OCI-LY1 (cell line): ENCODE measurements around the gene SOBP.

ENCODE experiments used
- H2AFZ ChIP-seq: fragments of 200-600 bp; sonication (generic), shearing (Covaris generic); 2 replicates; pipeline ENCODE4 v1.6.0; 2014; ENCODE audit warnings: antibody characterized with exemption, mild to moderate bottlenecking, low read length
- H3F3A ChIP-seq: fragments of 200-600 bp; sonication (generic), shearing (Covaris generic); 2 replicates; pipeline ENCODE4 v1.6.0; 2014; ENCODE audit warnings: mild to moderate bottlenecking, antibody characterized with exemption, low read length, moderate library complexity; ENCODE audit not compliant: insufficient read depth
- H3K27ac ChIP-seq: fragments of 200-600 bp; sonication (generic); 2 replicates; pipeline ENCODE4 v1.5.1; 2014; ENCODE audit warnings: low read length, mixed run types, mild to moderate bottlenecking, low read depth; ENCODE audit not compliant: poor library complexity, severe bottlenecking
- H3K27me3 ChIP-seq: fragments of 200-600 bp; sonication (generic); 2 replicates; pipeline ENCODE4 v1.6.0; 2014; ENCODE audit warnings: antibody characterized with exemption, mild to moderate bottlenecking, low read length, moderate library complexity; ENCODE audit not compliant: insufficient read depth
- H3K36me3 ChIP-seq: fragments of 200-600 bp; sonication (generic); 2 replicates; pipeline ENCODE4 v1.6.1; 2014; ENCODE audit warnings: mild to moderate bottlenecking, antibody characterized with exemption, low read length, moderate library complexity, mixed read lengths; ENCODE audit not compliant: insufficient read depth
- H3K4me1 ChIP-seq: fragments of 200-600 bp; sonication (generic); 2 replicates; pipeline ENCODE4 v1.5.1; 2014; ENCODE audit warnings: mild to moderate bottlenecking, low read length, moderate library complexity; ENCODE audit not compliant: insufficient read depth, severe bottlenecking
- H3K4me2 ChIP-seq: fragments of 200-600 bp; sonication (generic), shearing (Covaris generic); 2 replicates; pipeline ENCODE4 v1.6.1; 2014; ENCODE audit warnings: low read length
- H3K4me3 ChIP-seq: fragments of 200-600 bp; sonication (generic); 2 replicates; pipeline ENCODE4 v1.5.1; 2014; ENCODE audit warnings: low read length, low read depth, mild to moderate bottlenecking, mixed read lengths; ENCODE audit not compliant: poor library complexity, severe bottlenecking
- H3K79me2 ChIP-seq: fragments of 200-600 bp; shearing (Covaris generic); 2 replicates; pipeline ENCODE4 v1.6.1; 2016; ENCODE audit warnings: mixed run types, low read length, mixed read lengths; ENCODE audit not compliant: insufficient read depth
- H3K9ac ChIP-seq: fragments of 200-600 bp; sonication (generic), shearing (Covaris generic); 2 replicates; pipeline ENCODE4 v1.6.1; 2014; ENCODE audit warnings: mild to moderate bottlenecking, low read length, mixed read lengths
- H3K9me2 ChIP-seq: fragments of 200-600 bp; sonication (generic), shearing (Covaris generic); 2 replicates; pipeline ENCODE4 v1.6.1; 2014; ENCODE audit warnings: low read depth, mild to moderate bottlenecking, low read length, mixed read lengths
- H3K9me3 ChIP-seq: fragments of 200-600 bp; shearing (Covaris generic); 2 replicates; pipeline ENCODE4 v1.6.1; 2014; ENCODE audit warnings: low read length, mixed read lengths
- H4K20me1 ChIP-seq: fragments of 200-600 bp; sonication (generic), shearing (Covaris generic); 2 replicates; pipeline ENCODE4 v1.6.0; 2016; ENCODE audit warnings: mild to moderate bottlenecking, low read length; ENCODE audit not compliant: insufficient read depth
- CTCF ChIP-seq: fragments of 200-600 bp; sonication (generic), shearing (Covaris generic); IDR thresholded peaks from 2 replicates; pipeline ENCODE4 v1.5.1; 2017; ENCODE audit warnings: mild to moderate bottlenecking, antibody characterized with exemption, low read length, moderate library complexity, mixed read lengths
- EZH2 ChIP-seq: fragments of 200-600 bp; sonication (generic), shearing (Covaris generic); IDR thresholded peaks from 2 replicates; pipeline ENCODE4 v1.8.0; 2017; ENCODE audit warnings: borderline replicate concordance, mixed run types, mild to moderate bottlenecking, antibody characterized with exemption, low read length, moderate library complexity, mixed read lengths

The SOBP gene

GRCh38 chr6:107589199-107589598, 99.3 kb downstream of the SOBP start:
- H3K27ac ChIP-seq, result no peak overlapping the region
- no peaks in the 10 kb centered on the region for H4K20me1 ChIP-seq
- no peaks in the 10 kb centered on the region for H3K79me2 ChIP-seq
- H3K27me3 ChIP-seq, result no peaks in the 10 kb centered on the region
- H3F3A ChIP-seq, result no peaks in the 10 kb centered on the region
- peaks cover 60% of the 10 kb centered on the region for H3K36me3 ChIP-seq
- no peaks in the 10 kb centered on the region for H3K9me2 ChIP-seq
- H3K9ac ChIP-seq, result no peak overlapping the region
- H3K4me1 ChIP-seq, result peaks cover 9% of the 10 kb centered on the region
- H3K4me3 ChIP-seq, result no peak overlapping the region
- no peaks in the 10 kb centered on the region for H3K9me3 ChIP-seq
- TF ChIP-seq EZH2 (no peak), CTCF (no peak)
- H3K4me2 ChIP-seq, result no peak overlapping the region
- H2AFZ ChIP-seq, result no peak overlapping the region

DNA sequence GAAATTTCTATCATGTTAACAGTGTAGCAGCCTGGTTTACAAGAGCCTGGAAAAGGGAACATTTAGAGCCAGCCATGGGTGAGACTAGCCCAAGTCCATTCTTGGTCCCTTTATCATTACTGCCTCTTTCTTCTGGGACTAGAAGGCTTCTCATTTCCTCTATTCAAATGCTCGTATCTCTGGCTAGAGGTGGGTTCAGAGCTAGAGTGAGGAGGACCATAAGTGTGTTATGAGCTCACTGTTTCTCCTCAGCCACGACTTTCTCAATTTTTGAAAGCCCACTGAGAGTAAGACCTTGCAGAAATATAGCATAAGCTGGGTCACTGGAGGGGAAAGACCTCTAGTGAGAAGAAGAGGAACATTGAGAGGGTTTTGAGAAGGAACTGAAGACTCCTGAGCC, 100.0 kb downstream of the SOBP start:
- Histone ChIP-seq H3K9me2 (no peaks in the 10 kb centered on the region), H3K79me2 (no peaks in the 10 kb centered on the region), H3K9ac (no peak overlapping the region), H4K20me1 (no peaks in the 10 kb centered on the region), H3K27ac (no peak overlapping the region), H3K9me3 (no peaks in the 10 kb centered on the region), H3K4me1 (peaks cover 10% of the 10 kb centered on the region), H3K4me3 (no peak overlapping the region), H3F3A (no peaks in the 10 kb centered on the region), H3K27me3 (no peaks in the 10 kb centered on the region), H3K4me2 (no peak overlapping the region), H2AFZ (no peak overlapping the region), H3K36me3 (peaks cover 64% of the 10 kb centered on the region)
- no peak for TF ChIP-seq CTCF
- no peak for TF ChIP-seq EZH2

GRCh38 chr6:107590378-107590777, 100.5 kb downstream of the SOBP start:
- H3K4me2 ChIP-seq, result no peak overlapping the region
- no peaks in the 10 kb centered on the region for H4K20me1 ChIP-seq
- no peaks in the 10 kb centered on the region for H3K27me3 ChIP-seq
- no peak overlapping the region for H3K9ac ChIP-seq
- no peaks in the 10 kb centered on the region for H3K79me2 ChIP-seq
- H3K4me1 ChIP-seq, result peaks cover 10% of the 10 kb centered on the region
- H3K9me3 ChIP-seq, result no peaks in the 10 kb centered on the region
- no peaks in the 10 kb centered on the region for H3F3A ChIP-seq
- TF ChIP-seq CTCF, result no peak
- TF ChIP-seq EZH2, result no peak
- H3K9me2 ChIP-seq, result no peaks in the 10 kb centered on the region
- no peak overlapping the region for H3K4me3 ChIP-seq
- H2AFZ ChIP-seq, result no peak overlapping the region
- H3K36me3 ChIP-seq, result peaks cover 66% of the 10 kb centered on the region
- H3K27ac ChIP-seq, result no peak overlapping the region
